Lower leg skin (tissue), 3 donors: ENCODE measurements around the gene POC1A.

ENCODE experiments used
- CTCF ChIP-seq, 3 donors: fragments of 450-650 bp; IDR thresholded peaks; one replicate each; pipeline ENCODE4 v1.5.1; 2016; ENCODE audit warnings: antibody characterized with exemption in 3 of 3, mild to moderate bottlenecking in 3 of 3, moderate library complexity in 2 of 3
- POLR2A ChIP-seq, 2 donors: fragments of 450-650 bp; IDR thresholded peaks; one replicate each; pipeline ENCODE4 v1.6.1; 2016 to 2017; ENCODE audit warnings: antibody characterized with exemption in 2 of 2, mild to moderate bottlenecking in 1 of 2, moderate library complexity in 1 of 2

DNA sequence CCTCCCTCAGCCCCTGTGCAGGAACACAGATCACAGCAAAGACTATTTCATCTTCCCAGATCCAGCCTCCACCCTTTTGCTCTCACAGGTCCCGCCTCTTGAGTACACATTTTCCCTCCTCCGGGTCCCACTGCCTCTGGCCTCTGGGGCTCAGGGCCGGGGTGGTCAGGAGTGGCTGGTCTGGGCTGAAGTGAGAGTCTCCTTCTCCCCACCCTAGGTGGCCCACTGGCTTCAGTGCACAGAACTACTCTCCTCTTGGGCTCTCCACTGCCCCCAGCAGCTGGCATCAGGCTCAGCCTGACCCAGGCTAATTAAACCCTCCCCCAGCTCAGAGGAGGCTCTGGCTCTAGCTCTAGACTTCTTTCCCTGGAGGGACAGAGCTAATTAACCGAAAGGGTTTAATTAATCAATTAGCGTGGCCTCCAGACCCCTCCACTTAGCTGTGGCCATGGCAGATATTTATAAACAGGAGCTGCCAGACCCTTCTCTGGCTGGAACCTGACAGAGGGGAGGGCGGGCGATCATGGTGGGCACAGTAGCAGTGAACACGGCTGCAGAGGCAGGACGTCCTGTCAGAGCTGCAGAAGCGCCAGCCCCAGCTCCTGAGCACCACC, 113.0 kb downstream of the POC1A start:
- TF ChIP-seq POLR2A (IDR thresholded peaks at IDR 0.05) (no peak), CTCF (IDR thresholded peaks at IDR 0.05) (no peak)
